Right forelimb (tissue), 1 donor: ENCODE data around the gene ARVCF.

Source experiments
- DNase-seq: peaks from one replicate; pipeline ENCODE4 v3.0.0-alpha.2; 2018

ARVCF gene

GRCh38 chr22:20053407-20054033 lies 36.9 kb upstream of the ARVCF start:
- DNase-seq = peak; percentile 25

- DNase-seq = peak; percentile 31
Observed at GRCh38 chr22:20052309-20053259, 36.0 kb upstream of the ARVCF start.

- no peak for DNase-seq
Observed at GRCh38 chr22:20051927-20052308, 35.3 kb upstream of the ARVCF start.

GRCh38 chr22:20046730-20047129 lies 30.1 kb upstream of the ARVCF start:
- no peak for DNase-seq

- no peak for DNase-seq
Observed at GRCh38 chr22:20044495-20045151, 28.0 kb upstream of the ARVCF start.

GRCh38 chr22:20043997-20044342 lies 27.3 kb upstream of the ARVCF start:
- no peak for DNase-seq

- DNase-seq = no peak
Observed at GRCh38 chr22:20043057-20043996, 26.7 kb upstream of the ARVCF start.

- DNase-seq = no peak
Observed at GRCh38 chr22:20040327-20041200, 23.9 kb upstream of the ARVCF start.

GRCh38 chr22:20039683-20040325 lies 23.2 kb upstream of the ARVCF start:
- DNase-seq = no peak

GRCh38 chr22:20038574-20038973 lies 22.0 kb upstream of the ARVCF start:
- DNase-seq = no peak

GRCh38 chr22:20037419-20037818 lies 20.8 kb upstream of the ARVCF start:
- DNase-seq = no peak

GRCh38 chr22:20036535-20037392 lies 20.1 kb upstream of the ARVCF start:
- no peak for DNase-seq

GRCh38 chr22:20036084-20036482 lies 19.5 kb upstream of the ARVCF start:
- no peak for DNase-seq

- no peak for DNase-seq
Observed at GRCh38 chr22:20035375-20036083, 18.9 kb upstream of the ARVCF start.

- DNase-seq = no peak
Observed at GRCh38 chr22:20034143-20034542, 17.5 kb upstream of the ARVCF start.

GRCh38 chr22:20033045-20033706 lies 16.6 kb upstream of the ARVCF start:
- DNase-seq = no peak

- DNase-seq = no peak
Observed at GRCh38 chr22:20032407-20032991, 15.9 kb upstream of the ARVCF start.

- DNase-seq = no peak
Observed at GRCh38 chr22:20031732-20032406, 15.2 kb upstream of the ARVCF start.
